Measurements from ENCODE around the gene ZEB1.

The ZEB1 gene

GRCh38 chr10:31318854-31319601 is at the start of gene ZEB1:
Gene ZEB1, plus strand, starts transcription at chr10:31319216. Its CDS starts 19 bp downstream, at chr10:31319235.
- peak; percentile 73 to 89 (median 84) for DNase-seq

- DNase-seq: no peak
These were observed 48.1 kb upstream of the ZEB1 start for GRCh38 chr10:31270954-31271353.

- no peak for DNase-seq
These were observed 46.2 kb upstream of the ZEB1 start for GRCh38 chr10:31272841-31273240.

- no peak for DNase-seq
These were observed 45.2 kb upstream of the ZEB1 start for GRCh38 chr10:31273789-31274188.

DNA sequence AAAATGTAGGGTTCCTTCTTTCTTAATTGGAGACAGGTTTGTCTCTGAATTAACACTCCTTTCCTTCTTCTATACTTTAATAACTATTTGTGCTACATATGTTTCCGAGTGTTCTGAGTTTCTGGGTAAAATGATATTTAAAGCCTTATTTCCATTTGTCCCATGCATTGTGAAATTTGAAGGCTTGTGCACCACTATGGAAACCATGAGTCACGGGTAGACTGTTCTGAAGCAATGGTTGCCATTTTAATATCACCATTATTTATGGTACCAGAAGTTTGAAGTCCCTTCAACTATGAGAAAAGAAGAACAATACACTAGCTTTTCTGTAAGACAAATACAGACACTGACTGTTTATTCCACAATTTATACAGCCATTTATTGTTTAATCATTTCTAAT is 44.7 kb upstream of the ZEB1 start:
- DNase-seq: no peak

DNA sequence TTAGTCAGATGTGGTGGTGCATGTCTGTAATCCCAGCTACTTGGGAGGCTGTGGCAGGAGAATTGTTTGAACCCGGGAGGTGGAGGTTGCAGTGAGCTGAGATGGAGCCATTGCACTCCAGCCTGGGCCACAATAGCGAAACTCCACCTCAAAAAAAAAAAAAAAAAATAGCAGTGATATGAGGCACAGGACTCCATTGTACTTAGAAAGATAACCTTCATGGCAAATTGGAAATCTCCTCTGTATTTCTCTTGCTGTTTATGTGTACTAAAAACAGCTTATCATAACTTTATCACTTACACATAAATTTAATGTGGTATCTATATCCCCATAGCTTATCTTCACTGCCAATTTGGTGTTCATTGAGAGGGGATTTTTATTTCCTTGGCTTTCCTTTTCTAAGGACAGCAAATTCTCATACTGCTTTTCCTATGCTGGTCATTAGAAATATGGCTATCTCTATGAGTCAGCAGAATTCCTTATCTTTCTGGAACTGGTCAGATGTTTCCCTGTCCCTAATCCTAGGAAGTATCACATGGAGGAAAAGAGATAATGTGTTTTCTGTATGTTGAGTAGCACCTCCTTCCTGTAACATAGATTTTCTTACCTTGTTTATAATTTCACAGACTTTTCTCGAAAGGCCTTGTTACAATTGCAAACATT is 40.6 kb upstream of the ZEB1 start:
- no peak for DNase-seq

DNA sequence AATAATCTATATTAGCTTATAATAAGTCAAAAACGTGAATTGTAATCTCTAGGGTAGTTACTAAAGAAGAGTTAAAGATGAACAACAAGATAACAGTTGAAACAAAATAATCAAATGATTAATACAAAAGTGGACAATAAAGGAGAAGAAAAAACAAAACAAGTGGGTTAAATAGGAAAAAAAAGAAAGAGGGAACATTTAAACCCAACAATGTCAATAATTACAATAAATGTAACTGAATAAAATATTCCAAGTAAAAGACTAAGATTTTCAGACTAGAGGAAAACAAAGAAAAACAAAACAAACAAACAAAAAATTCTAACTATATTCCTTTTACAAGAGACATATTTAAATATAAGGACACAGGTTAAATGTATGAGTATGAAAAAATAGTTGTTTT is 38.0 kb upstream of the ZEB1 start:
- DNase-seq: no peak

GRCh38 chr10:31288001-31288400 is 31.0 kb upstream of the ZEB1 start:
- DNase-seq: no peak

- DNase-seq: no peak
These were observed 30.1 kb upstream of the ZEB1 start for GRCh38 chr10:31288962-31289361.

DNA sequence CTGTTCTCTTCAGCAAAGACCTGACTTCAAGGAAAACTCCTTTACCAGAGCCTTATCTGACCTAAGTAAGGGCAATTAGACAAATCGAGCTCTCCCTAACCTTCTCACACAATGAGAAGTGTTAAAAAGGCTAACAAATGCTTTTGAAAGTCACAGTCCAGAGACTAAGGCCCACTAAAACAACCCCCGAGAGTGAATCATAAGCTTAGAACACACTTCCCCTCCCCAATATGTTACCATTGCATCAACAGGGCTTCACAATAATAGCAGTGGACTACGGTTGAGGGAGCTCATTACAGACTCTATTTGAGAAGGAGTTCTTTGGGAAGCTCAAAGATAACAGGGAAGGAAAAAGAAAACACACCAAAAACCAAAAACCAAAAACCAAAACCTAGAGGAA is 28.6 kb upstream of the ZEB1 start:
- no peak for DNase-seq

DNA sequence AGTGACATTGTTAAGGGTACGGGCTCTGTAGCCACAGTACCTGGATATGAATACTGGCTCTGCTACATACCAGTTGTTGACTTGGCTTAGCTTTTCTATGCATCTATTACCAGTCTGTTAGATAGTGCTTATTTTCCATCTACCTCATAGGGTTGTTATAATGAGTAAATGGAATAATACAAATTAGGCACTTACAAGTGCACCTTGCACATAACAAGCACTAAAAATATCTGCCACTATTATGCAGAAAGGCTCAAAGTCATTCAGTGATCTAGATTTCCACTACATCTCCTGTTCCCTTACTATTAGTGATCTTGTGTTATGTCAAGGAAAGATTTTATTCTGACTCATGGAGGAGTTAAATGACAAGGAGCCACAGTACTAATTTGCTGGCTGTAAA is 27.9 kb upstream of the ZEB1 start:
- no peak for DNase-seq

GRCh38 chr10:31294558-31294957 is 24.5 kb upstream of the ZEB1 start:
- no peak for DNase-seq

DNA sequence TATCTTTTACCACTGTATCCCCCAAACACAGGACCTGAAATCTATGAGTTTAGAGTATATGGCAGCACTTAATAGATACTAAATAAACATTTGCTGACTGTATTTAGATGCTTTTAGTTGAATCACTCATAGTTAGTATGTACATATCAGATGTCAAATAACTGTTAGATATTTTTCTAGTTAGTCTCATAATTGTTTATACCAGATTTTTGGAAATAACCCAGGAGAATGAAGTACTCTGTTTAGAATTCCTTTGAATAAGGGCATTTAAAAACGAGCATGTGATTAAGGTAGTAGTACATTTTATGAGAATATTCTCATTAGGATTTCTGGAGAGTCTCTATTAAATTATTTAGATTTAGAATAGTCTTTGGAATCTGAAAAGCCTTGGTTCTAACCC is 22.3 kb upstream of the ZEB1 start:
- DNase-seq: no peak

- no peak for DNase-seq
These were observed 19.9 kb upstream of the ZEB1 start for GRCh38 chr10:31299119-31299518.

DNA sequence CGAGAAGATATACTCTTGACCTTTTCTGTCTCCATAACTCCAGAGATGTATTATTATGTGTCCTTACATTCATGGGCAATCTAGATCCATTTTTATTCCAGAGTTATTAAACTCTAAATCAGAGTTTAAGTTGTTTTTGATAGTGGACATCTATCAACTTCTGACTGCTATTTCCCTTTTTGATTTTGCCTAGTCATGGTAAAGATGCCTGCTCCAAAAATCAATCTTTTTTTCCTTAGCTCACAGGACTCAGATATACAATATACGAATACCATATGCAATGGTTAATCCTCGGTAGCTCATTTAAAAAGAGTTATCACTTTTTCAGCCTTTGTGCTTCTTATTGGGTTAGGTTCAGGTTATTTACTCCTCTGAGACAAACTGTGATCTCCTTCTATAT is 15.8 kb upstream of the ZEB1 start:
- no peak for DNase-seq

DNA sequence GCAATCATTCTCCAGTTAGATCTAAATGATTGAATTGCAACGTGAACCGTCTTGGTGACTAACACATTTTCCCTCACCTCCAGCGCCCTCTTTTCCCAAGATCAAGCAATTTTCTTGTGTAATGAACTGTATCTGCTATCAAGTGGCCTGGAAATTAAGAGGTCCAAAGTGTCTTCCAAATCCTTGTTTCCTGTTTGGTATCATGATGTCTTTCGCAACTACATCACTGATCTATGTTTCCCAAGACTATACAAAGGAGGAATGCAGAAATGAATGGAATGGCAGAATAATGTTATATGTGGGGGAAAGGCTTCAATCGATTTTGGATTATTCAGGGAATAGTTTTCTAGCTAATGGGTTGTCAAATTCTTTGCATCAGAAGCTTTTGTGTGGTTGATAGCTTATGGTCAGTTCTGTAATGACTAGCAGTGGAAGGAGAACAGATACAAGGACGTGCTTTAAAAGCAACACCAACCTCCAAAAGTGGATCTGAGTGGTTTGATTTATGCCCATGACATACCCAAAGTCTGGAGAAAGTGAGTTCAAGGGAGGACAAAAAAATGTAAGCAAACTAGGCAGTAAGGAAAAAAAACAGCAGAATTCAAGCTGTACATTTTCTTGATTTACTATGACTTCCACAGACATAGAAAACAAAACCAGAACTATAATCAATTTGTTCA is 14.6 kb upstream of the ZEB1 start:
- no peak for DNase-seq

DNA sequence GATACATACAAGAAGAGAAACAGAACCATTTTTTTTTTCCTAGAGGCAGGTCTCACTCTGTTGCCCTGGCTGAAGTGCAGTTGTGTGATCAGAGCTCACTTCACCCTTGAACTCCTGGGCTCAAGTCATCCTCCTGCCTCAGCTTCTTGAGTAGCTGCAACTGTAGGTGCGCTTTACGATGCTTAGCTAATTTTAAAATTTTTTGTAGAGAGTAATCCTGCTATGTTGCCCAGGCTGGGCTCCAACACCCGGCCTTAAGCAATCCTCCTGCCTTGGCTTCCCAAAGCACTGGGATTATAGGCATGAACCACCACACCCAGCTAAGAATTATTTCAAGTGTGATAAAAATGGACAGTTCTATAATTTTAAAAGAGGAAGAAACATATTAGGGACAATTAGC is 5.6 kb upstream of the ZEB1 start:
- DNase-seq: no peak

GRCh38 chr10:31314256-31315150 is 4.5 kb upstream of the ZEB1 start:
- no peak for DNase-seq

- no peak for DNase-seq
These were observed 3.6 kb upstream of the ZEB1 start for GRCh38 chr10:31315453-31315852.

GRCh38 chr10:31317171-31317570 is 1.8 kb upstream of the ZEB1 start:
- DNase-seq: no peak

GRCh38 chr10:31317652-31318381 is 1.2 kb upstream of the ZEB1 start:
- DNase-seq: peak in 1 of 4 experiments; percentile 51

DNA sequence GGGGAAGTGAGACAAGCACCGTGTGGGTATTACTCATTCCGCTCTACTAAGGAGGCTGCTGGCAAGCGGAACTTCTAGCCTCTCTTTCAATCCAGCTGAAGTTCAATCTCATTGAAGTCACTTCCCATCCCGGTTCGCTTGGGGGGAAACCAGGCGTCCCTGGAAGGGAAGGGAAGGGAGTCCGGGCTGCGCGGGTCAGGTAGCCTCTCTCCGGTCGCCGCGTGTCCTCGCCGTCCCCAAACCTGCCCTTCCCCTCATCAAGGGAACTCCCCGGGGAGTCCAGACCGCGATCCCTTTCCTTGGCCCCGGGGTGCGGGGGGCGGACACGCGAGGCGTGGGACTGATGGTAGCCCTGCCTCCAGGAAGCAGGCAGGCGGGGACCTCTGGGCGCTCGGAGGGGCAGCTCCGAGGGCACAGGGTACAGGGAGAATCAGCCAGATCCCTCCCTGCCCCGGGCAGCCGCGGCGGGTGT is 598 bp upstream of the ZEB1 start:
- peak in 3 of 4 experiments; percentile 50 to 64 (median 52) for DNase-seq

Measured in activated CD4-positive, CD25-positive, alpha-beta regulatory T cell (primary cell).